ENCODE measurements around the gene ANXA2.

The ANXA2 gene

DNA sequence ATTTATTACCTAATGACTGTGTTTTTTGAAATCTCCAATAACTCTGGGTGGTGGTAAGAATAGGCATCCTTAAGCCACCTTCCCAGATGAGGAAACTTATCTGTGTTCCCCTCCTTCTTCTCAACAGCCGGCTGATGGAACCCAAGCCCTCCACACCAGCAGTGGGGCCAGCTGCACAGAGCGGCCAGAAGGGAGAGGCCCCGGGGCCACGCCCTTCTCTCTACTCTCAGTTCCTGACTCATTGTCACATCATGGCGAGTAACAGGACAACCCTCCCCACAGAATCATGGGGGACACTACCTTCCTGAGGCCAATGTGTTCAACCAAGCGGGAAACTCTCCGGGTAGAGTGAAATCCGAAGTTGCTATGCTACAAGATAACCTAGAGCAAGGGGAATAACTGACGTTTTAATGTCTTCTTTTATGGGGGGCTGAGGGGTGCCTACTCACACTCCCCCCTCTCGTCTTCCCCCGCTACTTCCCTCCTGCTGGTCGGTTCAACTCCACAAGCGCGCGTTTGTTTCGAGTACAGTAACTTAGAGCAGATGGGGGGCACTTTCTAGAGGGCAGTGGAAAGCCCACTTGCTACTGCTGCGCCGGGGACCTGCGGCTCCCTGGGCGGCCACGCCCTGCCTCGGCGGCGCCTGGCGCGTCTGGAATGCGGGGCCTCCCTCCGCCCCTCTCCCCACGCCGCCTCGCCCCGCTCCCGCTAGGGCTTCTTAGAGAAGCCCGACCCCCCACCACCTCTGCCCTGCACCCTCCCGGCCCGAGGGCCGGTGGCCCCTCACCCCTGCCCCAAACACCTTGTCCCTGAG lies 621 bp downstream of the ANXA2 start:
- Histone ChIP-seq H3K4me3 (ENCODE audit: low read length in 2 of 2) (peak overlapping the region; percentile 95 to 96), H3K9me3 (ENCODE audit: control insufficient read depth in 2 of 2, low read length in 2 of 2) (no peaks in the 10 kb centered on the region), H3K27me3 (ENCODE audit: control insufficient read depth in 2 of 2, insufficient read depth in 2 of 2, low read length in 2 of 2) (no peaks in the 10 kb centered on the region), H3K36me3 (ENCODE audit: control insufficient read depth in 2 of 2, insufficient read depth in 2 of 2, low read length in 2 of 2) (peaks cover 7 to 10% of the 10 kb centered on the region in 2 donors), H3K9ac (ENCODE audit: low read depth in 1 of 2, low read length in 2 of 2) (peak overlapping the region; percentile 93 to 98), H3K27ac (ENCODE audit: low read depth in 2 of 2, low read length in 2 of 2) (peak overlapping the region; percentile 99), H3K4me1 (ENCODE audit: control insufficient read depth in 2 of 2, insufficient read depth in 2 of 2, low read length in 2 of 2) (peaks cover 63 to 64% of the 10 kb centered on the region in 2 donors)

DNA sequence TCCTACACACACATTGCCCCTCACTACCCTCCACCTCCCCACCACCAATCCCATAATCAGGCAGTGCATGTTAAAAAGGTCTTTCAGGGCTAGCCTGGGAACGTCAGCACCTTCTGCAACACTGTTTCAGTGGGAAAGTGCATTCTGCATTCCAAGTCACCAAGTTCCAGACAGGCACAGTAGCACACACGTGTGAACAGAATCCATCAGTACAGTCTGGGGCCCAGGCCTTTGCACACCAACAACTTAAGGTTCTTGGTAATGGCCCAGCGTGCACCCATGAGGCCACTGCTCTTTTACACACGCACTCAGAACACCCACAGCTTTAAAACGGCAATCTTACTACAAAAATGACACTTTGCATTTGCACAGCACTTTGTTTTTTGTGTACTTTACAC lies 1.2 kb downstream of the ANXA2 start:
- Histone ChIP-seq H3K9me3 (ENCODE audit: control insufficient read depth in 2 of 2, low read length in 2 of 2) (no peaks in the 10 kb centered on the region), H3K4me3 (ENCODE audit: low read length in 2 of 2) (peak overlapping the region; percentile 95 to 96), H3K27ac (ENCODE audit: low read depth in 2 of 2, low read length in 2 of 2) (peak overlapping the region; percentile 99), H3K4me1 (ENCODE audit: control insufficient read depth in 2 of 2, insufficient read depth in 2 of 2, low read length in 2 of 2) (peaks cover 69 to 70% of the 10 kb centered on the region in 2 donors), H3K9ac (ENCODE audit: low read depth in 1 of 2, low read length in 2 of 2) (peak overlapping the region; percentile 93 to 98), H3K27me3 (ENCODE audit: control insufficient read depth in 2 of 2, insufficient read depth in 2 of 2, low read length in 2 of 2) (no peaks in the 10 kb centered on the region), H3K36me3 (ENCODE audit: control insufficient read depth in 2 of 2, insufficient read depth in 2 of 2, low read length in 2 of 2) (peaks cover 7 to 10% of the 10 kb centered on the region in 2 donors)

DNA sequence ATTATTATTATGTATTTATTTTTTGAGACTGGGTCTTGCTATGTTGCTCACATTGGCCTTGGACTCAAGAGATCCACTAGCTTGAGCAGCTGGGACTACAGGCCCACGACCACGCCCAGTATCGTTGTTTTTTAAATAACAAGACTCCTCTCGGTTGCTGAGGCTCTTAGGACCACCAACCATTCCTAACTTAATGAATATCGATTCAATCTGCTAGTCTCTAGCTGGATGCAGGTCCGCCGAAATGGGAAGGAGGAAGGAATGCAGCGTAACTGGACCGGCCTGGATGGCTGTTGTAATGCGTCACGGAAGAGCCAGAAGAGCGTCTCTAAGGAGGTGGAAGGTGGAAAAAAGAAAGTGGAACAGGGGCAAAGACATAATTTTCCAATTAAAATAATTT lies 1.7 kb downstream of the ANXA2 start:
- Histone ChIP-seq H3K4me1 (ENCODE audit: control insufficient read depth in 2 of 2, insufficient read depth in 2 of 2, low read length in 2 of 2) (peaks cover 73 to 75% of the 10 kb centered on the region in 2 donors), H3K27ac (ENCODE audit: low read depth in 2 of 2, low read length in 2 of 2) (peak overlapping the region; percentile 99), H3K4me3 (ENCODE audit: low read length in 2 of 2) (peak overlapping the region; percentile 95 to 96), H3K36me3 (ENCODE audit: control insufficient read depth in 2 of 2, insufficient read depth in 2 of 2, low read length in 2 of 2) (peaks cover 7 to 10% of the 10 kb centered on the region in 2 donors), H3K9me3 (ENCODE audit: control insufficient read depth in 2 of 2, low read length in 2 of 2) (no peaks in the 10 kb centered on the region), H3K27me3 (ENCODE audit: control insufficient read depth in 2 of 2, insufficient read depth in 2 of 2, low read length in 2 of 2) (no peaks in the 10 kb centered on the region), H3K9ac (ENCODE audit: low read depth in 1 of 2, low read length in 2 of 2) (peak overlapping the region; percentile 93 to 98)

DNA sequence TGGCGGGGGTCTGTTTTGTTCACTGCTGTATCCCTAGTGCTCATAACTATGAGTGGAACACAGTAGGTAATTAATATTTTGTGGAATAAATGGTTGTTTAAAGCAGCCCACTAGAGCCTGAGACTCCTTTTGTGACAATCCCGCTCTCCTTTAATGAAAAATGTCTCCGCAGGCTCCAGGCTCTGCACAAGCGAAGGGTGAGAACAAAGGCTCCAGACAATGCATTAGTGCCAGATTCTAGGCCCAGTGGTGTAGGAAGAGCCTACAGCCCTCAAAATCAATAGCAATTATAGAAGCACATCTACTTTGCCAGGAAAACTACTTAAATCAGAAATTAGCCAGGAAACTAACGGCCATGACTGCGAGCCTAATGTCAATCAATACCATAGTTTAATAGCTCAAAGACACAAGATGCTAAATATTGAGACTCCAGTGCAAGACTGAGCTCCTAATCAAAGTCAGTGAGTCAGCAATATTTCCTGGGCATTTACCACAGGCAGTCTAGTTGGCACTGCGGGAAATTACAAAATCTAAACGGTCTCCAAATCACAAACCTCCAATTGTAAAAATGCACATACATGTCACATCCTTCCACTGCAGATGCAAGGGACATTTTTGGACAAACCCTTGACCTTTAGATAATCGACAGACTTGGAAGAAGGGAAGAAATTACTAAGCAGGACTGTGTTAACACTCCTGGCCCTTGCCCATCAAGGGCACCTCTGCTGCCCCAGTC lies 2.3 kb downstream of the ANXA2 start:
- Histone ChIP-seq H3K27ac (ENCODE audit: low read depth in 2 of 2, low read length in 2 of 2) (peak overlapping the region; percentile 99), H3K36me3 (ENCODE audit: control insufficient read depth in 2 of 2, insufficient read depth in 2 of 2, low read length in 2 of 2) (peaks cover 8 to 10% of the 10 kb centered on the region in 2 donors), H3K27me3 (ENCODE audit: control insufficient read depth in 2 of 2, insufficient read depth in 2 of 2, low read length in 2 of 2) (no peaks in the 10 kb centered on the region), H3K4me1 (ENCODE audit: control insufficient read depth in 2 of 2, insufficient read depth in 2 of 2, low read length in 2 of 2) (peaks cover 79 to 80% of the 10 kb centered on the region in 2 donors), H3K9ac (ENCODE audit: low read depth in 1 of 2, low read length in 2 of 2) (peak overlapping the region in 1 of 2 donors; percentile 98), H3K4me3 (ENCODE audit: low read length in 2 of 2) (peak overlapping the region in 1 of 2 donors; percentile 96), H3K9me3 (ENCODE audit: control insufficient read depth in 2 of 2, low read length in 2 of 2) (no peaks in the 10 kb centered on the region)

DNA sequence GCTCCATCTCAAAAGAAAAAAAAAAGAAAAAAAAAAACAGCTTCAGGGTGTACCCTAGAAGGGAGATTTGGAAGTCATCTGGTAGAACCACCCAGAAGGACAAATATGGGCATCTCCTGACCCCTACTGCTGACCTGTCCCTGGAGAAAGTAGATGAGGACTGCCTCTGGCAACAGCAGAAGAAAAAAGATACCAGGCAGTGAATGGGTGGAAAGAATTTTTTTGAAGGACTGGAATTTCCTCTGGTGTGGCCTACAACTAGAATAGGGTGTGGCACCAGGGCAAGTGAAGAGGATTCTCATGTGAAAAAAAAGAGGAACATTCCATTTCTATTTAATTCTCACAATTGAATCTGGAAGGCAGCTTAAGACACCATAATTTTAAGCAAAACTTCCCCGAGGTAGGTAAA lies 3.1 kb downstream of the ANXA2 start:
- peaks cover 10 to 14% of the 10 kb centered on the region in 2 donors for H3K36me3 ChIP-seq (ENCODE audit: control insufficient read depth in 2 of 2, insufficient read depth in 2 of 2, low read length in 2 of 2)
- peak overlapping the region; percentile 66 to 73 for H3K9ac ChIP-seq (ENCODE audit: low read depth in 1 of 2, low read length in 2 of 2)
- no peaks in the 10 kb centered on the region for H3K27me3 ChIP-seq (ENCODE audit: control insufficient read depth in 2 of 2, insufficient read depth in 2 of 2, low read length in 2 of 2)
- H3K27ac ChIP-seq (ENCODE audit: low read depth in 2 of 2, low read length in 2 of 2) = peak overlapping the region; percentile 99
- peaks cover 79 to 87% of the 10 kb centered on the region in 2 donors for H3K4me1 ChIP-seq (ENCODE audit: control insufficient read depth in 2 of 2, insufficient read depth in 2 of 2, low read length in 2 of 2)
- H3K9me3 ChIP-seq (ENCODE audit: control insufficient read depth in 2 of 2, low read length in 2 of 2) = no peaks in the 10 kb centered on the region
- peak overlapping the region; percentile 57 to 59 for H3K4me3 ChIP-seq (ENCODE audit: low read length in 2 of 2)

- Histone ChIP-seq H3K27me3 (ENCODE audit: control insufficient read depth in 2 of 2, insufficient read depth in 2 of 2, low read length in 2 of 2) (no peaks in the 10 kb centered on the region), H3K4me1 (ENCODE audit: control insufficient read depth in 2 of 2, insufficient read depth in 2 of 2, low read length in 2 of 2) (peaks cover 74 to 82% of the 10 kb centered on the region in 2 donors), H3K36me3 (ENCODE audit: control insufficient read depth in 2 of 2, insufficient read depth in 2 of 2, low read length in 2 of 2) (peaks cover 10 to 17% of the 10 kb centered on the region in 2 donors), H3K4me3 (ENCODE audit: low read length in 2 of 2) (peak overlapping the region; percentile 57 to 59), H3K9ac (ENCODE audit: low read depth in 1 of 2, low read length in 2 of 2) (peak overlapping the region; percentile 66 to 73), H3K27ac (ENCODE audit: low read depth in 2 of 2, low read length in 2 of 2) (peak overlapping the region; percentile 99), H3K9me3 (ENCODE audit: control insufficient read depth in 2 of 2, low read length in 2 of 2) (no peaks in the 10 kb centered on the region)
Measured at GRCh38 chr15:60392986-60393790, 4.6 kb downstream of the ANXA2 start.

GRCh38 chr15:60392601-60392985 lies 5.2 kb downstream of the ANXA2 start:
- H3K9me3 ChIP-seq (ENCODE audit: control insufficient read depth in 2 of 2, low read length in 2 of 2) = no peaks in the 10 kb centered on the region
- H3K27ac ChIP-seq (ENCODE audit: low read depth in 2 of 2, low read length in 2 of 2) = peak overlapping the region; percentile 99
- peak overlapping the region in 1 of 2 donors; percentile 73 for H3K9ac ChIP-seq (ENCODE audit: low read depth in 1 of 2, low read length in 2 of 2)
- no peaks in the 10 kb centered on the region for H3K27me3 ChIP-seq (ENCODE audit: control insufficient read depth in 2 of 2, insufficient read depth in 2 of 2, low read length in 2 of 2)
- peak overlapping the region in 1 of 2 donors; percentile 16 for H3K4me3 ChIP-seq (ENCODE audit: low read length in 2 of 2)
- peaks cover 73 to 81% of the 10 kb centered on the region in 2 donors for H3K4me1 ChIP-seq (ENCODE audit: control insufficient read depth in 2 of 2, insufficient read depth in 2 of 2, low read length in 2 of 2)
- peaks cover 12 to 17% of the 10 kb centered on the region in 2 donors for H3K36me3 ChIP-seq (ENCODE audit: control insufficient read depth in 2 of 2, insufficient read depth in 2 of 2, low read length in 2 of 2)

- Histone ChIP-seq H3K4me1 (ENCODE audit: control insufficient read depth in 2 of 2, insufficient read depth in 2 of 2, low read length in 2 of 2) (peaks cover 68 to 80% of the 10 kb centered on the region in 2 donors), H3K27me3 (ENCODE audit: control insufficient read depth in 2 of 2, insufficient read depth in 2 of 2, low read length in 2 of 2) (no peaks in the 10 kb centered on the region), H3K4me3 (ENCODE audit: low read length in 2 of 2) (peak overlapping the region in 1 of 2 donors; percentile 29), H3K9ac (ENCODE audit: low read depth in 1 of 2, low read length in 2 of 2) (peak overlapping the region in 1 of 2 donors; percentile 56), H3K36me3 (ENCODE audit: control insufficient read depth in 2 of 2, insufficient read depth in 2 of 2, low read length in 2 of 2) (peaks cover 14 to 17% of the 10 kb centered on the region in 2 donors), H3K27ac (ENCODE audit: low read depth in 2 of 2, low read length in 2 of 2) (peak overlapping the region; percentile 99), H3K9me3 (ENCODE audit: control insufficient read depth in 2 of 2, low read length in 2 of 2) (no peaks in the 10 kb centered on the region)
Measured at GRCh38 chr15:60391722-60392315, 6.0 kb downstream of the ANXA2 start.

- no peaks in the 10 kb centered on the region for H3K27me3 ChIP-seq (ENCODE audit: control insufficient read depth in 2 of 2, insufficient read depth in 2 of 2, low read length in 2 of 2)
- H3K9ac ChIP-seq (ENCODE audit: low read depth in 1 of 2, low read length in 2 of 2) = peak overlapping the region in 1 of 2 donors; percentile 56
- H3K4me3 ChIP-seq (ENCODE audit: low read length in 2 of 2) = peak overlapping the region; percentile 27 to 37
- peaks cover 16 to 17% of the 10 kb centered on the region in 2 donors for H3K36me3 ChIP-seq (ENCODE audit: control insufficient read depth in 2 of 2, insufficient read depth in 2 of 2, low read length in 2 of 2)
- H3K9me3 ChIP-seq (ENCODE audit: control insufficient read depth in 2 of 2, low read length in 2 of 2) = no peaks in the 10 kb centered on the region
- H3K4me1 ChIP-seq (ENCODE audit: control insufficient read depth in 2 of 2, insufficient read depth in 2 of 2, low read length in 2 of 2) = peaks cover 62 to 72% of the 10 kb centered on the region in 2 donors
- peak overlapping the region; percentile 99 for H3K27ac ChIP-seq (ENCODE audit: low read depth in 2 of 2, low read length in 2 of 2)
Measured at GRCh38 chr15:60390871-60391501, 6.8 kb downstream of the ANXA2 start.

Data from mucosa of rectum (tissue), 2 donors.